Uterus (tissue), 4 donors: ENCODE measurements around the gene CYP51A1. TPM values are rescaled to one million over a fixed set of nuclear protein-coding genes. Genes with fewer than 3 reads are reported as not detected.
"Not testable (repeated sequence)": the region's sequence is repeated elsewhere in the genome, so short reads cannot be mapped to it uniquely, and the experiment has no call there.

ENCODE experiments used
- DNase-seq, 2 donors: peaks; one replicate each; pipeline ENCODE4 v3.0.0-alpha.2; 2019 to 2020
- H3K27ac ChIP-seq, 2 donors: fragments of 200-600 bp; sonication (generic); 1 replicate in 1 of 2; 2 replicates in 1 of 2; pipeline ENCODE4 v1.5.1; 2016 to 2018
- H3K27me3 ChIP-seq, 2 donors: fragments of 200-600 bp; sonication (generic); one replicate each; pipeline ENCODE4 v1.5.1; 2018 to 2019; ENCODE audit warnings: control low read depth in 1 of 2
- H3K36me3 ChIP-seq, 2 donors: fragments of 200-600 bp; sonication (generic); one replicate each; pipeline ENCODE4 v1.5.1; 2019; ENCODE audit warnings: control low read depth in 1 of 2
- H3K4me1 ChIP-seq, 2 donors: fragments of 200-600 bp; sonication (generic); one replicate each; pipeline ENCODE4 v1.5.1; 2018 to 2019; ENCODE audit warnings: control low read depth in 1 of 2
- H3K4me3 ChIP-seq, 2 donors: fragments of 200-600 bp; sonication (generic); 1 replicate in 1 of 2; 2 replicates in 1 of 2; pipeline ENCODE4 v1.5.1; 2018 to 2019; ENCODE audit warnings: mild to moderate bottlenecking in 1 of 2
- H3K9me3 ChIP-seq, 2 donors: fragments of 200-600 bp; sonication (generic); one replicate each; pipeline ENCODE4 v1.5.1; 2019; ENCODE audit warnings: control low read depth in 1 of 2
- CTCF ChIP-seq, 4 experiments: fragments of 200-600 bp in 2 of 4; fragments of 450-650 bp in 2 of 4; sonication (generic) in 2 of 4; IDR thresholded peaks; one replicate each; pipeline ENCODE4 v1.5.1; 2016 to 2019; ENCODE audit warnings: antibody characterized with exemption in 4 of 4, mild to moderate bottlenecking in 2 of 4, moderate library complexity in 1 of 4
- POLR2A ChIP-seq, 2 donors: fragments of 450-650 bp; IDR thresholded peaks; one replicate each; pipeline ENCODE4 v1.6.1; 2016; ENCODE audit warnings: antibody characterized with exemption in 2 of 2, mild to moderate bottlenecking in 1 of 2, moderate library complexity in 1 of 2
- intact Hi-C: fragments of 100-400 bp; cut with DNase I; formaldehyde crosslinking; loops from one replicate; pipeline ENCODE4 v1.15.1; 2023; ENCODE audit warnings: low total_unique reads
- total RNA-seq, 4 donors: library from RNA; depleted of rRNA in 3 of 4; stranded (reverse); fragments of >200 nt in 3 of 4; gene quantifications; one replicate each; pipeline versions ENCODE4 v1.1.0 to v1.2.4, GENCODE V29; 2014 to 2023
- donor health status: DM: yes; HTN: yes; CAD: no.

Gene CYP51A1
- total RNA-seq: 100 to 1,000 TPM in 1 of 4 donors, 10 to 100 TPM in 2, 1 to 10 TPM in 1; 7.2 to 121 (median 38.3) TPM

- H3K4me1 ChIP-seq: no peaks in the 10 kb centered on the region
- no peaks in the 10 kb centered on the region for H3K27me3 ChIP-seq
- peak; percentile 92 to 93 for DNase-seq
- intact Hi-C loops: no loop called here
- peak within 1 kb of the TSS; percentile 88 to 92 for H3K27ac ChIP-seq
- TF ChIP-seq POLR2A (IDR thresholded peaks at IDR 0.05) (peak; percentile 59 to 73), CTCF (IDR thresholded peaks at IDR 0.05) (peak in 2 of 4 experiments; percentile 7 to 21)
- H3K9me3 ChIP-seq: no peaks in the 10 kb centered on the region
- no peaks in the 10 kb centered on the region for H3K36me3 ChIP-seq
- peak within 1 kb of the TSS; percentile 84 to 88 for H3K4me3 ChIP-seq
Measured at GRCh38 chr7:92134271-92135051, at the start of gene CYP51A1. Gene CYP51A1, minus strand, starts transcription at chr7:92134477. Its CDS starts 113 bp downstream, at chr7:92134364.

- Histone ChIP-seq H3K4me3 (peak within 1 kb of the TSS; percentile 33 to 42), H3K36me3 (no peaks in the 10 kb centered on the region), H3K27me3 (no peaks in the 10 kb centered on the region), H3K27ac (peak within 1 kb of the TSS; percentile 77 to 78), H3K4me1 (no peaks in the 10 kb centered on the region), H3K9me3 (no peaks in the 10 kb centered on the region)
- intact Hi-C loops: no loop called here
- DNase-seq: peak; percentile 68 to 81
- TF ChIP-seq POLR2A (IDR thresholded peaks at IDR 0.05) (peak in 1 of 2 donors; percentile 12), CTCF (IDR thresholded peaks at IDR 0.05) (peak; percentile 89 to 98 (median 94))
Measured at GRCh38 chr7:92178928-92179924, 44.9 kb upstream of the CYP51A1 start, which contains the start of gene LRRD1. Gene LRRD1, minus strand, starts transcription at chr7:92179142. Its CDS starts 13,940 bp downstream, at chr7:92165202.

DNA sequence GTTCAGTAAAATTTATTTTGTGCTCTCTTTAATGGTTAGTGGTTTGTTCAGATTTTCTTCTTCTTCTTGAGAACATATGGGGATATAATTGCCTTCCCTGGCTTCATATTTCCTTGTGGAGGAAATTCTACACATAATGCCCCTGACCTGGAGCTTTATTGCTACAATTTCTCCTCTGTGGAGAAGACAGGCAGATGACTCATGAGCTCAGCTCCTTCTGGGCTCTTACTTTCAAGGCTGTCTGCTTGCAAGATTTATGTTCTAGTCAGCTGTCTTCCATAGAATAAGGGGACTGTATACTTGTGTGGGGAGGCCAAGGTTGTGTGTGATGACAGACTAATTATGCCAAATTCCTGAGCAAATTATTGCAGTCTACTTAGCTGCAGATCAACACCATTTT is 43.1 kb upstream of the CYP51A1 start:
- Histone ChIP-seq H3K27ac (no peak overlapping the region), H3K27me3 (no peaks in the 10 kb centered on the region), H3K36me3 (no peaks in the 10 kb centered on the region), H3K4me1 (no peaks in the 10 kb centered on the region), H3K9me3 (no peaks in the 10 kb centered on the region), H3K4me3 (no peak overlapping the region)
- TF ChIP-seq POLR2A (IDR thresholded peaks at IDR 0.05): no peak
- no peak for TF ChIP-seq CTCF (IDR thresholded peaks at IDR 0.05)
- DNase-seq: no peak
- intact Hi-C loops: no loop called here

GRCh38 chr7:92169529-92169928 is 35.3 kb upstream of the CYP51A1 start:
- H3K4me1 ChIP-seq, DNase-seq, H3K9me3 ChIP-seq, H3K36me3 ChIP-seq, H3K4me3 ChIP-seq, intact Hi-C loops, H3K27ac ChIP-seq, H3K27me3 ChIP-seq: not testable (repeated sequence)

- Histone ChIP-seq H3K27me3 (no peaks in the 10 kb centered on the region), H3K9me3 (no peaks in the 10 kb centered on the region), H3K4me1 (no peaks in the 10 kb centered on the region), H3K4me3 (no peak overlapping the region), H3K27ac (no peak overlapping the region), H3K36me3 (no peaks in the 10 kb centered on the region)
- TF ChIP-seq POLR2A (IDR thresholded peaks at IDR 0.05) (no peak), CTCF (IDR thresholded peaks at IDR 0.05) (no peak)
- intact Hi-C loops: no loop called here
- DNase-seq: no peak
Measured at GRCh38 chr7:92161271-92161670, 27.0 kb upstream of the CYP51A1 start.
